CD4-positive, alpha-beta T cell treated with Interferon alpha-2 for 1 hour (primary cell): ENCODE measurements around the gene CHST15.

Experiments
- DNase-seq, 2 donors: peaks; one replicate each; pipeline ENCODE4 v3.0.0-alpha.2; 2020 to 2022

The CHST15 gene

DNA sequence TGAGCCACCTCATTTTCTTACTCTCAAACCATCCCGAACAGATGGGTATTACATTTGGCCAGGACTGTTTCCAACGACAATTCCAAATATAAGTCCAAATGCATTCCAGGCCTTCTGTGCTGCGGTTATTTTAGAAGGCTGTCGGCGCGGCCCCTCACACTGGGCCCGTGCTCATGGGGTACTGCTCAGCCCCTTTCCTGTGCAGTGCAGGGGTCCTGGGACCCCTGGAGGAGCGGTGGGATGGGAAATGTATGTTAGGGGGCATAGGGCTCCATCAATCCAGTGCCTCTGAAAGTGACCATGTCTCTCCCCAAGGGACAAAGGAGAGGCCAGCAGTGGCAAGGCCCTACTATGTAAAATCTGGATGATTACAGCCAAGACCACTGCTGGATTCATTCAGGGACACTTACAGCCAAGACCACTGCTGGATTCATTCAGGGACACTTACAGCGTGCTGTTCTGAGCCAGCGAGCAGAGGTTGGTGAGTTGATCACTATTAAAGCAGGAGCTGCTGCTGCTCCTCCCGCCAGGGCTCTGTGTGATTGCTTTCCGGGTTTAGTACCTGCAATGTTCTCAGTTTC is 66.3 kb downstream of the CHST15 start:
- no peak for DNase-seq

DNA sequence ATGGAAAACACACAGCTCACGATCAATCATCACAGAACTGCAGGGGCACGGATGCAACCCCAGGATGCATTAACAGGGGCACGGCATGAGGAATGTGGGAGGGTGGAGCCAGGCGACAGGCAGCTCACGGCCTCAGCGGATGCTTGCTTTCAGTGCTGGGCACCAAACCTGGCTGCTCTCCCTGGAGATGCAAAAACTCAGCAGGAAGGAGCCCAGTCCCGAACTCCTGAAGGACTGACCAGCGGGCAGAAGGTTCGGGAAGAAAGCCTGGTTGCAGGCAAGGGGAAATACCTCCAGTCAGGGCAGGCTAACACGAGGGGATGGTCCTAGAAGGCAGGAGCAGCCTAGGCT is 66.8 kb downstream of the CHST15 start:
- no peak for DNase-seq

DNA sequence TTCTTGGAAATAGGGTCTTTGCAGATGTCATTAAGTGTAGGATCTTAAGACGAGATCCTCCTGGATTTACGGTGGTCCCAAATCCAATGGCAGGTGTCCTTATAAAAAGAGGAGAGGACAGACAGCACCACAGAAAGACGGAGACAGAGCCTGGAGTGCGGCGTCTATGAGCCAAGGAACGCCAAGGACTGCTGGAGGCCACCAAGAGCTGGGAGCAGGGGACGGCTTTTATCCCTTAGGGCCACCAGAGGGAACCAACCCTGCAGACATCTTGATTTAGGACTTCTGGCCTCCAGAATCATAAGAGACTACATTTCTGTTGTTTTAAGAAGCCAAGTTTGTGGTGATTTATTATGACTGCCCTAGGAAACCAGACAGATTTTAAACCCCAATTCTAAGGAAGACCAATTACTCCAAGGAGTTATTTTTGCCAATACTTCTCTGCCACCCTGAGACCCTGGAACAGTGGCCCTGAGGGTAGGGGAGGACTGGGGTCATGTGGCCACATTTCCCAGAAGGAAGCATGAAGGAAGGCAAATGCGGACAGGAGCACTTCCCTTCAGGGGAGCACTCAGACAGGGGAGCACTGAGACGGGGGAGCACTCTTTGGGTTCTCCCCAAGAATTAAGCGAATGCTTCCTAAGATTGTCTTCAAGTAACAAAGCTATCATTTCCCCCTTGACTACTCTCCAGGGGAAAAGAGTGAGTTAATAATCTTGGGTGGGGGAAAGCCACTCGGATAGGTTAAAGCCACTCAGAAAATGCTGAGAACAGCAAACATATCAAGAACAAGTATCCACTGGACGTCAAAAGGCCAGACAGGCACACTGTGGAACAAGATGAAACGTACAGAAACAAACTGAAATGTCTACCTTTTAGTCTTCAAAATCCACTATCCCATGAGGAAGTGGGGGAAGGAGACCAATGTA is 67.5 kb downstream of the CHST15 start:
- peak; percentile 17 to 18 for DNase-seq

DNA sequence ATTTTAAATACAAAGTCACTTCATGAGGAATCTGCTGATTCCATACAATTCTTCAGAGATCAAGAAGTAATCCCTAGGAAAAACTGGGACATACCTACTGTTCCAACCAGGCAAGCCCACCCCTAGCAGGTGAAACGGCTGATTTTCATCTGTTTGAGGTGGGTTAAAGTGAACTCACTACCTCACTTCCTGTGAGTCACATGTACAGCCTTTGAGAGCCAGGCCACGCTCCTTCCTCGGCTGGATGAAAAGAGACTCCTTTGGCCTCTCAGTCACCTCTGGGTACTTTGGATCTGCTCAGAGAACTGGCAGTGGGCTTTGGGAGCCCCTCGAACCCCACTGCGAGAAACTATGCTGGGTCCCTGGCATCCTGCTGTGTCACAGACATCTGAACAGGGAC is 68.2 kb downstream of the CHST15 start:
- no peak for DNase-seq

DNA sequence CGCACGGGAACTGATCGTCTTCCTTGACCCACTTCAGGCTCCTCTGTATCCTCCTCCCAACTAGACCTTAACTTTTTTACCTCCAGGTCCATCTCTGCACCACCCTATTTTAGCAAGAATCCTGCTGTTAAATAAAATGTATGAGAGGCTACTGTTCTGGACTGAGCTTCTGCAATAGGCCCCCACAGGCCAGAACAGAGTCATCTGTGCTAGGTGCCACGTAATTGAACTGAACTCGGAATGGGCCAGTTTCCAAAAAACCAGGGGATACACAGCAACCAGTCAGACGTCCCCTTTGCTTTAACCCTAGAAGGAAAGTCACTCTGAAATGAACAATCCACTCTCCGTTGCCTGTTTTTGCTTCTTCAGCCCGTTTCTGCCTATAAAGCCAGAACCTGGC is 71.3 kb downstream of the CHST15 start:
- no peak for DNase-seq

DNA sequence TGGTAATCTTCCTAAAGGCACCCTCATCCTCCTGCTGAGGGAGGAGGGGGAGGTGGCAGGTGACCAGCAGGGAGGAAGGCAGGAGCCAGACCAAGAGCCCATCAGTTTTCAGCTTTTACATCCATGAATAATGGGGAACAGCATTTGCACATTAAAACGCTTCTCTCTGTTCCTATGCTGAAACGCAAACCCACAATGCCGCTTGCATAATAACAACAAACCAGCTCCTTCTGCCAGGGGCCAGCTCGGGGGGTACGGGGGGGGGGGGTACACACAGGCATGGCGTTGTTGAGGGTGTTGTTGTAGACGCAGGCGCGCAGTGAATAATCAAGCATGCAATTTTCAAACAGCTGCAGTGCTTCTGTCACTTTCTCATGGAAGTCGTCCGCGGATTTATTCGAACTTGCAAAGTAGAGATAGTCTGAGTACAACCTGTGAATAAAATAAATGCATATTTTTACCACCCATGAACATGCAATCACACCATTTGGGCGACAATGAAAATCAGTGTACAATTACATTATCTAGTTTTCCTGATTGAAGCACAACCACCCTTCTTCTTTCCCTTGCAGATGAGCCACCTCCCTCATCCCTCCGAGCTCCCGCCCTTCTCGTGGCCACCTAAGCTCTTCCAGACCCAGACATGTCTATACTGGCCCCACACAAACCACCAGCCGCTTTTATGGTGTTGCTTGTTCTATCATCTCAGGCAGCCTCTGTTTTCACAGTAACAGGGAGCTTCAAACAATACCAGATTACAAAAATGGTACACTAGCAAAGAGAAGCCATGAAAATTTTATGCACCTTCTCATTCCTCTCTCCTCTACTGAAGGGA is 72.2 kb downstream of the CHST15 start:
- no peak for DNase-seq

DNA sequence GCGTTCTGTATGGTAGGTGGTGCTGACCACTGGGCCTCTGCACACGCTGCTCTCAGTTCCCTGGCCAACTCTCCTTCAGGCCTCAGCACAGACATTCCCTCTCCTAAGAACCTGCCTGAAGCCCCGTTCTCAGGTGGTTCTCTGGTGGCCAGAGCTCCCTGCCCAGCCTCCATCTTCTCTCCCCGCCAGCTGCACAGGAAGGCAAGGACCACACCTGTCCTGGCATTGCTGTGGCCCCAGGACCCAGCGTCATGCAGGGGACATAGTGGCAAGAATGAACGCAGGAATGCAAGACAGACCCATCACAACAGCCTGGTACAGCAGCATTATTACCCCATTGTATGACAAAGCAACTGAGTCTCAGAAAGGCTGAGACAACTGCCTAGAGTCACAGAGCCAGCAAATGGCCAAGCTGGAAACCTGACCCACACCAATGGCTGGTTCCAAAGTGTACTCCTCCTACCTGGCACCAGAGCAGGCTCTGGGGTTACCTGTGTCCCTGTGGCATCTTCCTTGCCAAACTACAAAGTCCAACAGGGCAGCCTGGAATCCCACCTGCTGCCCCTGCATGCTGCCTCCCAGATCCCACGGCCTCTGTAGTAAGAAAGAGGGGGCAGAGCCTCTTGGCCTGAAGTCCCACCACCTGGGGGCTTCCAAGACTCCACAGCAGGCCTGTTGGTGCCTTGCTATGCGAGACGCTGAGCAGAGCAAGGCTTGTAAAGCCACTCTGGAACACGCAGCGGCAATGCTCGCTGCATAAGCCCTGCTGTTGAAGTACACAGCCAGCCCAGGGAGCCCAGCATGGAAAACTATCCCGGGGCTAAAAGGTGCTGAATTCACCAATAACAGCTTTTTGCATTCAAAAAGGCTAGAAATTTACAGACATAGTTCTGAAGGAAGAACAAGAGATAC is 73.3 kb downstream of the CHST15 start:
- DNase-seq = no peak

DNA sequence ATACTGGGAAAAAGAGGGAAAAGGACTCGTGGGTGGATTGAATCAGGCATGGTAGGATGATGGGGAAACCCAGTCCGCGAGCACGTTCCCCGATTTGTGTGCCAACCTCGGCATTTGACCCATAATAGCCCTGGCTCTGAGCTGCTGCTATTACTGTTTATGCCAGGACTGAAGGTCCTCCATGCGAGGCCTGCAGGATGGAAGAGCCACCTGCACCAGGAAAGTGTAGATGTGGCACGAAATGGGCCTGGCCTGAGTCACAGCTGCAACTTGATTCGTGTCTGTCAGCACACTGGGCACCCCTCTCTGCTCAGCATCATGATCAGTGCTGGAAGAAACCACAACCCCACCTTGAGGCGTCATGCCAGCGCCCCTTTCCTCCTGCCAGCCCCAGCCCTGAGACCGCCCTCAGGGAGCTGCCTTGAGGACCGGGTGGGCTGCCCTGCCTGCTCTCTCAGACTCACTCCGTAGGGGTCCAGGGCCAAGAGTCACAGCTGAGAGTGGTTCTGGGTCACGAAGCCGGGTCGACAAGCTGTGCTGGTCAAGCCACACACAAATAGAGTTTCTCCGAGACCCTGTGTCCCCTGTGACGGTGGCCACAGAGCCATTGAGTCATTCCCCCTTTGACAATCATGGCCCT is 74.4 kb downstream of the CHST15 start:
- DNase-seq = no peak

DNA sequence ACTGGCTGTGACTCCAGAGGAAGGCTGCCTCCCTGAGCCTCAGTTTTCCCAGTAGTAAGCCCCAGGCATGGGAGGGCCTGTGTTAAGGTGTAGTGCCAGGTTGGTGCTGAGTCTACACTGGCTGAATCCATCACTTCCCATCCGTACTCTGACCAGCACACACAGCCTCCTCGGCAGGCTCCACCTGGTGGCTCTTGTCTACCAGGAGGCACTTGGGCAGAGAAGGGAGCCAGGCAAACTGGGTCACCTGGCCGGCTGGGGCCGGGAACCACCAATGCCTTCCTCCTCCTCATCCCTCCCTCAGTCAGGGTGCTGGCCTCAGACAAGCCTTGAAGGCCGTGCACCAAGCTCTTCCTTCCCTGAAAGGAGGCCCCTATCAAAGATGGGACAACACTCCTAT is 75.7 kb downstream of the CHST15 start:
- DNase-seq = no peak

DNA sequence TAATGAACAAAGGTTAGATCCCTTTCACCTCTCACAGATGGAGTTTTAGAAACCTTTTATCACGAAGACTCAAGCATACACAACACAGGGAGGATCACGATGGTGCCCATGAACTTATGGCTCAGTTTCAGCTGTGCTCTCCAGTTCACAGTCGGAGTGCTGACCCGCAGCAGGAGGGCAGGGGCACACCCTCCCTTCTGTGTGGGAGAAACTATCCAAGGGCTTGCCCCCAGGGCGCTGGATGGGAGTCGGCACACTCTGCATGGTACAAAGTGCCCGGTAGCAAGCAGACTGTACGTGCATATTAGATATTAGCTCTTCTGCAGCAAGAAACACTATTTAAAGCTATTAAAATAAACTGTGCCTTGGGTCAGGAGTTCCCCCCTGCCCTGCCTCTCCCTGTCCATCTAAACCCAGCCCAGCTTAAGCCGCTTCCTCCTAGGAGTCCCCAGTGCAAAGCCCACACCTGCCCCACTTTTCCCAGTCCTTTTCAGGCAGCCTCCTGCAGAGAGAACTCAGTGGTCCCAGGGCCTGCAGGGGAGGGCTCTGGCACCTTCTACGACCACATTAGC is 76.5 kb downstream of the CHST15 start:
- DNase-seq = no peak

DNA sequence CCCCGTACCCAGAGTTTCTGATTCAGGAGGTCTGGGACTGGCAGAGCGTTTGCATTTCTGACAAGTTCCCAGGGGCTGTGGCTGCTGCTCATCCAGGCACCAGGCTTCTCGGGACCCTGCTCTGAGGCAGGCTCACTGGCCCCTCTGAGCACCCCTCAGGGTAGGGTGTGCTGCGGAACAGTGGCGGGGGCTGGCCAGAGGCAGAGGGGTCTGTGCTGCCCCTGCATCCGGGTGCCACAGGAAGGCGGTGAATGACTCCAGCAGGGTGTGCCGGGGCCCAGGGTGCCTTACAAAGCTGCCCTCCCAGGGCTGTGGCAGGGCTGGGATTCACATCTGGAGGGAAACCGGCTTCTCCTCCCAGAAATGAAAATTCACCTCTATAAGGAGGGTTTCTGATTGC is 77.4 kb downstream of the CHST15 start:
- DNase-seq = no peak

DNA sequence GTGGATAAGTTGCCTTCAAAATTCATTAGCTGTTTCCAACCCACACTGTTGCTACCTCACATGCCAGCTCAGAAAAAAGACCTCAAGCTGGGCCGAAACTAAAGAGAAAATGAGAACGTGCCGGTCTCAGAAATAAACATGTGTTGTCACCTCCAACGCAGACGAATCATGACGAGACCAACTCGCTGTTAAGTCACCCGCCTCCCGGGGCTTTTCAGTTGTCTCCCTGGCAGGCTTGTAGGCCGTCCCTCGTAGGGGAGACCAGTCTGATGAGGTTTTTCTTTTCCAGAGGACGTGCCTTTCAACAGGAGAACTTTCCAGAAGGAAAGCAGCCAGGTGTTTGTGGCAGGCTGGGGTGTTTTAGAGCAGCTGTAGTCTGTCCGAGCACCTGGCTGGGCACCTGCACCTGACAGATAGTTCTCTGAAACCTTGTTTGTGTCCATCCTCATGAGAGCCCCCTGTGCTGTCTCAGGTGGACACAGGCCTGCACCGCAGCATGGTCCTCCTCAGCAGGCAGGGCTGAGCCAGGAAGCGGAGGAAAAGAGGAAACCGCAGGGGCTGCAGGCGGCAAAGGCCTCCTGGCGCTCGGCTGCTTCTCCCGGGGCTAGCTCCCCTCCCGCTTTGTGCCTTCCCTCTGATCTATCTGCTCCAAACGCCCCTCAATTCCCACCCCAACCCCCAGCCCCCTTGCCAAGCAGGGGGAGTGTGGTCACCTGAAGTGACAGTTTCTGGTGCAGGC is 78.8 kb downstream of the CHST15 start:
- no peak for DNase-seq

DNA sequence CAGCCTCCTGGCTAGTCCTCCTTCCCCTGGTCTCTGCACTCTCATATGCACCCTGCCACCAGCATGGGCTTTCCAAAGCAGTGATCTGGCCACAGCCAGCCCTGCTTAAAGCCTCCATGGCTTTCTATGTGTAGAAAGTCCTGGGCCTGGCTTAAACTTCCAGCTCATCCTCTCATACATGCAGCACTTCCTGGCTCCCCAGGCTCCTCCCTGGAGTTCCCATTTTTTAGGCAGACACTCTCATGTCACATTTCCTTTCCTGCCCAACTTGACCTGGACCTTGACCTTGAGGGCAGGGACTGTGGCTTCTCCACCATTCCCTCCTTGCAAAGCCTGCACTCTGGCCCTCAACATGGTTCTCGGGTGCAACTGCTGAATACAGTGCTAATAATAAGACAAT is 79.5 kb downstream of the CHST15 start:
- DNase-seq = no peak

DNA sequence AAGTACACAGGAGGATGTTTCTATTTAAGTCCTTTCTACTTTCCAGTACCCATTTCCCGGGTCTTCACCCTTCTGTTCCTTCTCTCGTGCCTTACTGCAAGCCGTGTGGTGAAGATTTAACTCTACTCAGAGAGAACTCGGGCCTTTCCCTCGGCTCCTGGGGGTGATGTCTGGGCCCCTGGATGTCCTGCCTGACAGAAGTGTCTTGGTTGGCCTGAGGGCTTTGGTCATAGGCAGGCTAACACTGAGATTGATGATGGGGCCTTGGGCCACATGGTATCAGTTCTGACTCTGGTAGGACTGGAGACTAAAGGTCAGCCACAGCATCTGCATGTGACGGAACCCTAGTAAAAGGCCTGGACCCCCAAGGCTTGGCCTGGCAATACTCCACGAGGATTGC is 80.4 kb downstream of the CHST15 start:
- DNase-seq = no peak

DNA sequence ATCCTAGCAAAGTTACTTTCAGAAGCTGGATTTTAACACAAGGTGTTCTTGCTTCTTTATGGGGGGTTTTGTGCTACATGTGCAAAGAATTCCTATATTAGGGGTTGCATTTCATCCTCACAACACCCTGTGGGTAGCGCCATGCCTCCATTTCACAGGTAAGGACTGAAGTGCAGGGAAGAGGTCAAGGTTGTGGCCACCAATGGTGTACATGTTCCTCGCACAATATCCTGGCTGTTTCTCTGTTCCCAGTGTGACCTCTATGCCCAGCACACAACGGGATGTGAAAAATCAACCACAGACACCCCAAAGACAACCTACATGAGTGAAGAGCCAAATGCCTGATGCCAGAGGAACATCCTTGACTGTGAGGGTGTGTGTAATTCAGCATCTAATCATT is 80.8 kb downstream of the CHST15 start:
- no peak for DNase-seq

DNA sequence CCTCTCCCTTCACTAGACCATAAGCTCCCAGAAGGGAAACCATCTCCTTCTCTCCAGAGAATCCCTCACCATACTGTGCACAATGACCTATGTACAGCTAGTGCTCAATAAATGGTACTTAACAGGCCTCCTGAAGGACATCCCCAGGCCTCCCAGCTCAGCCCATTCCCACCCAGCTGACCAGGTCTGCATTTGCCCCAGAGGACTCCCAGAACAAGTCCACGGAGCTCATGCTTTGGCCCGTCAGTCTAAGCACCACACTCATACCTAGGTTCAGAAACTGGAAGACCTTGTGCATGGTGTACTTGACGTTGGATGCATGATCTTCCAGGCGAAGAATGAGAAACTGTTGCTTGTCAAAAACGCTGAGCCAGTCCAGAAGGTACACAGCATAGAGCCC is 81.3 kb downstream of the CHST15 start:
- no peak for DNase-seq

DNA sequence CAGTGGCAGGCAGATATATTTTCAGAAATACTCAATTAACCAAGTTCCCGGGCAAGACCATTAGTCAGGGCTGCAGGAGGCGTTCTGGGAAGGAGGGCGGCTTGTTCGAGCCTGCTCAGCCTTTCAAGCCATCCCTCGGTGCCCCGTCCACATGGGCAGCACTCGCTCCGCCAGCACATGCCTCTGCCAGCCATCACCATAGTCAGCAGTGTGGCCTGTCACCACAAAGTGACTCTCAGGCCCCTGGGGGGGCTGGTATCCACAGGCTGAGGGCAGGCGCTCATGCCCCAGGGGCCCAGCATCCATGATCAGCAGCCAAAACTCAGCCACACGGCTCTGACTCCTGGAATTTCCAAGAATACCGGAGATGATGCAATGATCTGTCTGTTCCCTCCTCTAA is 81.9 kb downstream of the CHST15 start:
- no peak for DNase-seq

DNA sequence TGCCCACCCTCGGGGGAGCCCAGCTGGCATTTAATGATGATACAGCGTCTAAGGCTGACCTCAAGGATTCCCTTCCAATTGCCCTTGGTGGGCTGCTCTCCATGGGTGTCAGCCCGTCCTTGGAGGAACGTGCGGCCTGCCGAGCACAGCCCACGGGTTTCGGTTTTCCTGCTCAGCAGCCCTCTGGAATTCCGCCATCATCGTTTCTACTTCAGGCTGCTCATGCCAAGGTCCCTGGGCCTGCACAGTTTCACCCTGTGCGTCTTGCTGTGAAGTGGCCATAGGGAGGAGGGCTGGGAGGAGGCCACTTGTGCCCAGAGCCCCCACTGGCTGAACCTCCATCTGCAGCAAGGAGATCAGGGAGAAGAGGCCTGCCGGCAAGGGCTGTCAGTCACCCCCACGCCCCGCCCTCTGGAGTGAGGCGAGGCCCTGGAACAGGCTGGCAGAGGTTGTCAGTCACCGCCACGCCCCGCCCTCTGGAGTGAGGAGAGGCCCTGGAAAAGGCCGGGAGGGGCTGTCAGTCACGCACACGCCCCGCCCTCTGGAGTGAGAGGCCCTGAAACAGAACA is 82.8 kb downstream of the CHST15 start:
- DNase-seq = no peak

DNA sequence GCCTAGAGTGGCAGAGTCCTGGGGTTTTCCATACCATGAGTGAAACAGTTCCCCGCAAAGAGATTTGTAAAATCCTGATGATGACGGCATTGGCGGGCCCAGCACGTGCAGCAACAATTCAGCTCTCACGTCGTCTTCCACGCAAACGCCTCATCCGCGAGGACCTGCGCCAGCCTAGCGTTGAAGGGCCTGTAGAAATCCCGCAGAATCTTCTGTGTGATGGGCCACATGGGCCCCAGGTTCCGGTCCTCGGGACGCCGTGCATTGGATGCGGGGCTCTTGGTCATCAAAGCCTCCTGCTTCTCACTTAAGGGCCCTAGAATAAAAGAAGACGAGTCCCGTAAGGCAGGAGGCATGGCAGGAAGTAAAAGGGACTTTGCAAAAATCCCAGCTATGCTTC is 83.4 kb downstream of the CHST15 start:
- DNase-seq = no peak

DNA sequence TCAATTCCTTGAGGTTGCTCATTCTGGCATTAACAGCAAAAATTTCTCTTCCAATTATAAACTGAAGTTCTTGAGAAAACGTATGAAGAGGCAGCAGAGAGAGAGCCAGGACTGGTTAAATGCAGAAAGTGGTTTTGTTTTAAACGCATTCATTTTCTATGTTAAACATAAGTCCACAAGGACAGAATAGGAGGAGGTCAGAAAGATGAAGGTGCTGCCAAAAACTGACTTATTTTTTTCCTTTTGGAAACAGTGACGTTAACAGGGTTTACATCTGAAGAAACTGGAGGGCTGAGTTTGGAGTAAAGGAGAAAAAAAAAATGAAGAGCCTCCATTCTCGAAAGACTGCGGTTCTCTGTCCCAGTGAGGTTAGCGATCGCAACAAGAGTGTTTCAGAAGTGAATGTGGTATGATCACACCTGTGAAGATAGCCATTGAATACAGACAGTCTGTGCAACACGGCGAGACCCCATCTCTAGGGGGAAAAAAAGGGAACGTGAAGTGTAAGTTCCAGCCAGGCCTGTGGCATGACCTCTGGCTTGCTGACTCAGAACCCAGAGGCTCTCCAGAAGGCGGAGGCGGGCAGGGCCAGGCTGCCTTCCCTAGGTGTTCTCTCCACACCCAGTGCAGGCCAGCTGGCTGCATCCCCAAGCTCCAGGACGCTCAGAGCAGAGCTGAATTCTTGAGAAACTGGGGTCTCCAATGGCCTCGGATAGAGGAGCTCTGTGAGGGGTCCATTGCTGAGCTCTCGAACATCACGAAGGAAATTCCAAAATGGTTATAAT is 84.0 kb downstream of the CHST15 start:
- no peak for DNase-seq
